Measurements from ENCODE around the gene TBCK. TPM values are rescaled to one million over a fixed set of nuclear protein-coding genes. Genes with fewer than 3 reads are reported as not detected.

TBCK gene
- total RNA-seq, 2 experiments from 2014 or later, result 24.9 to 30.1 TPM

DNA sequence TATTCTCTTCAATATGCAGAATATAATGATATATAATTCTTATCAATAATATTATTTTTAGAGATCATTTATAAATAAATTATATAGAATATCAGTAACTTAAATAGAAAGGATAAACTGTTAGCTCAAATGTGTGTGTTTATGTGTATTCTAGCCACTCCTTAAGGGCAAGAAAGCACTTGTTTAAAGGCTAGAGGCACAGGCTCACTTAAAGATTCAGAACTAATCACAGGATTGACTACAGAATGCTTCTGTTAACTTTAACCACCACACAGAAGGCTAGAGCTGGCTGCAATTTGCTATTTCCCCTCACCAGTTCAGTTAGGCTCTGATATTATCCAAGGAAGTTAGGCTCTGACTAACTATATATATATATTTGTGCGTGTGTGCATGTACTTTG, 69.6 kb downstream of the TBCK start:
- H3K27me3 Mint-ChIP-seq, result no peaks in the 10 kb centered on the region
- POLR2A ChIA-PET, result no interaction called here
- no peaks in the 10 kb centered on the region for H3K4me1 Mint-ChIP-seq (ENCODE audit: low read depth)
- TF ChIP-seq, protein P1, sequence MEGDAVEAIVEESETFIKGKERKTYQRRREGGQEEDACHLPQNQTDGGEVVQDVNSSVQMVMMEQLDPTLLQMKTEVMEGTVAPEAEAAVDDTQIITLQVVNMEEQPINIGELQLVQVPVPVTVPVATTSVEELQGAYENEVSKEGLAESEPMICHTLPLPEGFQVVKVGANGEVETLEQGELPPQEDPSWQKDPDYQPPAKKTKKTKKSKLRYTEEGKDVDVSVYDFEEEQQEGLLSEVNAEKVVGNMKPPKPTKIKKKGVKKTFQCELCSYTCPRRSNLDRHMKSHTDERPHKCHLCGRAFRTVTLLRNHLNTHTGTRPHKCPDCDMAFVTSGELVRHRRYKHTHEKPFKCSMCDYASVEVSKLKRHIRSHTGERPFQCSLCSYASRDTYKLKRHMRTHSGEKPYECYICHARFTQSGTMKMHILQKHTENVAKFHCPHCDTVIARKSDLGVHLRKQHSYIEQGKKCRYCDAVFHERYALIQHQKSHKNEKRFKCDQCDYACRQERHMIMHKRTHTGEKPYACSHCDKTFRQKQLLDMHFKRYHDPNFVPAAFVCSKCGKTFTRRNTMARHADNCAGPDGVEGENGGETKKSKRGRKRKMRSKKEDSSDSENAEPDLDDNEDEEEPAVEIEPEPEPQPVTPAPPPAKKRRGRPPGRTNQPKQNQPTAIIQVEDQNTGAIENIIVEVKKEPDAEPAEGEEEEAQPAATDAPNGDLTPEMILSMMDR (IDR thresholded peaks at IDR 0.05), result no peak
- ATAC-seq (no peak), DNase-seq (no peak)
- intact Hi-C loops (cut with micrococcal nuclease), result no loop called here
- H3K9me3 Mint-ChIP-seq, result no peaks in the 10 kb centered on the region
- H3K4me3 Mint-ChIP-seq, result no peak overlapping the region
- CTCF ChIA-PET, result no interaction called here
- no peak overlapping the region for H3K27ac Mint-ChIP-seq
- H3K36me3 Mint-ChIP-seq (ENCODE audit: low read depth), result peaks cover 26% of the 10 kb centered on the region

DNA sequence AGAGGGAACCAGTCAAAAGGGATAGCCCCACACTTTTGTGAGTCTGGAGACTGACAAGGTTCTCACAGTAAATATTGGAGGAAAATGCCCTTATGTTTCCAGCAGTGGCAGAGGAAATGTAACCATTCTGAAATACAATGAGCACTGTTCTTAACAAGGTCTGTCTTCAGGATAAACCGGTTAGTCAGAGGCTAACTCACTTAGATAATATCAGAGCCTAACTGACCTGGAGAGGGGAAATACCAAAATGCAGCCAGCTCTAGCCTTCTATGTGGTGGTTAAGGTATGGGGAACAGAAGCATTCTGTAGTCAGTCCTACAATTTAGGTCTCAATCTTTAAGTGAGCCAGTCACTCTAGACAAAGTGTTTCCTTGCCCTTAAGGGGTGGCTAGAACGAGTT, 70.8 kb downstream of the TBCK start:
- no peak overlapping the region for H3K27ac Mint-ChIP-seq
- H3K36me3 Mint-ChIP-seq (ENCODE audit: low read depth), result peaks cover 23% of the 10 kb centered on the region
- TF ChIP-seq, protein P1 (IDR thresholded peaks at IDR 0.05), result no peak
- ATAC-seq, result no peak
- no peaks in the 10 kb centered on the region for H3K9me3 Mint-ChIP-seq
- no peaks in the 10 kb centered on the region for H3K27me3 Mint-ChIP-seq
- ChIA-PET CTCF (no interaction called here), POLR2A (no interaction called here)
- no peaks in the 10 kb centered on the region for H3K4me1 Mint-ChIP-seq (ENCODE audit: low read depth)
- intact Hi-C loops (cut with micrococcal nuclease), result no loop called here
- H3K4me3 Mint-ChIP-seq, result no peak overlapping the region
- no peak for DNase-seq

DNA sequence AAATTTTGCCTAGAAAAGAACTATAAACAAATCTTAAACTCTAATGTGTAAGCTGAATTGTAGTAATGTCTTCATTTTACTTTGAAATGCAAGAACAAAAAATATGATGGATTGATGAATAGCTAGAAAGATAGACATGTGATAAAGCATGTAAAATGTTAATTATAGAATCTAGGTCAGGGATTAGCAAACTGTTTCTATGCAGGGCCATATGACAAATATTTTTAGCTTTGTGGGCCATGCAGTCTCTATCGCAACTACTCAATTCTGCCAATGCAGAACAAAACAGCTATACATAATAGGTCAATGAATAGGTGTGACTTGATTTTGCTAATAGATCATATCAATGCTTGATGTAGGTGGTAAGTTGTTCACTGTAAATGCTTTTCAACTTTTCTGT, 75.3 kb downstream of the TBCK start:
- no peak for ATAC-seq
- ChIA-PET CTCF (no interaction called here), POLR2A (no interaction called here)
- no peak overlapping the region for H3K4me3 Mint-ChIP-seq
- H3K27ac Mint-ChIP-seq, result no peak overlapping the region
- no peaks in the 10 kb centered on the region for H3K27me3 Mint-ChIP-seq
- no peak for DNase-seq
- intact Hi-C loops (cut with micrococcal nuclease), result no loop called here
- no peaks in the 10 kb centered on the region for H3K4me1 Mint-ChIP-seq (ENCODE audit: low read depth)
- no peaks in the 10 kb centered on the region for H3K9me3 Mint-ChIP-seq
- H3K36me3 Mint-ChIP-seq (ENCODE audit: low read depth), result peaks cover 10% of the 10 kb centered on the region
- TF ChIP-seq, protein P1 (IDR thresholded peaks at IDR 0.05), result no peak

DNA sequence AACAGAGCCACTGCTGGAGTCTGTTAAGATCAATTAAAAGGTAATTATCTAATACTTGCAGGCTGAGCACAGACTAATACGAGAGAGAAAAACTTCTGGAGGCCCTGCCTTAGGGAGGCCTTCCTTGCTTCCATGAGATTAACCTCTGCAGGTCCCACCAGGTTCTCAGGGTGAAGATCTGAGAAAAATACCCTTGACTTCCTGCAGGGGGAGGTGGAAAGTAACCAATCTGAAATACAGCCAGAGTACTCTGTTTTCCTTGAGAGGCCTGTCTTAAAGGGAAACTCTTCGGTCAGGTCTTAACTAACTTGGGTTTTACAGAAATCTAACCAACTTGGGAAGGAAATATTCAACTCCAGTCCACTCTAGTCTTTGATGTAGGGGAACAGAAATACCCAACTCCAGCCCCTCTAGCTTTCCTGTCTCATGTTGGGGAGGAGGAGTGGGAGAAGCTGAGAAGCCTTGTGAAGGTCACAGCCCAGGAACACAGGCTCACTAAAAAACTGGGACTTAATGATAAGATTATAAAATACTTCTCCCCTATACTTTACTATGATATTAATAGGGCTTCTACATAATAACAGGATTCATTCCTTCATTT, 77.1 kb downstream of the TBCK start:
- peak; percentile 71 for ATAC-seq
- no peaks in the 10 kb centered on the region for H3K9me3 Mint-ChIP-seq
- H3K4me3 Mint-ChIP-seq, result no peak overlapping the region
- TF ChIP-seq, protein P1 (IDR thresholded peaks at IDR 0.05), result peak; percentile 60
- no peaks in the 10 kb centered on the region for H3K27me3 Mint-ChIP-seq
- intact Hi-C loops (cut with micrococcal nuclease), result loop anchor here (10.0 kb wide), 1 partner anchor 266 kb away; no protein-coding TSS in a partner anchor
- ChIA-PET CTCF (interaction anchor here (0.7 to 1.7 kb wide), 9 partner anchors 10 to 89 kb away, joined by 3 to 4 read pairs (median 4); partner anchors contain the start of gene TBCK), POLR2A (no interaction called here)
- no peak overlapping the region for H3K27ac Mint-ChIP-seq
- H3K4me1 Mint-ChIP-seq (ENCODE audit: low read depth), result no peaks in the 10 kb centered on the region
- peak; percentile 7 for DNase-seq
- peaks cover 16% of the 10 kb centered on the region for H3K36me3 Mint-ChIP-seq (ENCODE audit: low read depth)

DNA sequence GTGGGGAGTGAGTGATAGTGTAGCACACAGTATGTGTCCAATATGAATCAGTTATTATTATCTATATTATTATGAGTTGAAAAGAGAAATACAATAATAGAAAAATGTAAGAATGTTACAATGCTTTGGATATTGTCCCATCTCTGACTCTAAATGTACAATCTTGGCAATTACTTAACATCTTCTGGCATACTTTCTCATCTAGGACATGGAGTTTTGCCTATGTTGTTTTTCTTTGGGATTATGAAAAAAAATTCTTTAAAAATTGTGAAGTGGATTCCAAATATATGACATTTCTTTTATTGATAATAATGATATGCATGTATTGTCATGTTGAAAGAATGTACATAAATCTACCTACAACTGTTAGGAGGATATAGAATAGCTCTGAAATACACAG, 84.1 kb downstream of the TBCK start:
- H3K4me3 Mint-ChIP-seq, result no peak overlapping the region
- CTCF ChIA-PET, result no interaction called here
- H3K9me3 Mint-ChIP-seq, result no peaks in the 10 kb centered on the region
- no peak overlapping the region for H3K27ac Mint-ChIP-seq
- H3K27me3 Mint-ChIP-seq, result no peaks in the 10 kb centered on the region
- POLR2A ChIA-PET, result no interaction called here
- no peak for ATAC-seq
- intact Hi-C loops (cut with micrococcal nuclease), result loop anchor here (10.0 kb wide), 1 partner anchor 273 kb away; no protein-coding TSS in a partner anchor
- no peak for DNase-seq
- peaks cover 38% of the 10 kb centered on the region for H3K36me3 Mint-ChIP-seq (ENCODE audit: low read depth)
- H3K4me1 Mint-ChIP-seq (ENCODE audit: low read depth), result no peaks in the 10 kb centered on the region
- TF ChIP-seq, protein P1 (IDR thresholded peaks at IDR 0.05), result no peak

Data from activated CD8-positive, alpha-beta T cell treated with anti-CD3 and anti-CD28 coated beads for 36 hours (primary cell).